SKM-1 (cell line): ENCODE results near the gene MUS81.
"Not testable (repeated sequence)": the region's sequence is repeated elsewhere in the genome, so short reads cannot be mapped to it uniquely, and the experiment has no call there.

Source experiments
- DNase-seq: peaks from one replicate; lab custom pipeline; 2025; ENCODE audit not compliant: unreplicated experiment; lab: John Stamatoyannopoulos, UW

Gene MUS81

GRCh38 chr11:65847746-65848145 lies 12.5 kb upstream of the MUS81 start:
- DNase-seq, result no peak

DNA sequence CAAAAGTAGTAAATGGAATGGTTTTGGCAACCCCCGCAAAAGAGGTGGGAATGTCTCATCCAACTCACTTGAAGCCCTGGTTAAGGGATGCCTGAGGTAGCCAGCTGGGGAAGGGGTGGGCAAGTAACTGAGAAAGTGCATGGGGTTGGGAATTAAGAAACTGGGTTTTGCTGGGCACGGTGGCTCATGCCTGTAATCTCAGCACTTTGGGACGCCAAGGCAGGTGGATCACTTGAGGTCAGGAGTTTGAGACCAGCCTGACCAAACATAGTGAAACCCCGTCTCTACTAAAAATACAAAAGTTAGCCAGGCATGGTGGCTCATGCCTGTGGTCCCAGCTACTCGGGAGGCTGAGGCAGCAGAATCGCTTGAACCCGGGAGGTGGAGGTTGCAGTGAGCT lies 11.5 kb upstream of the MUS81 start:
- DNase-seq, result not testable (repeated sequence)

GRCh38 chr11:65849366-65849765 lies 10.9 kb upstream of the MUS81 start:
- no peak for DNase-seq

- no peak for DNase-seq
Measured at GRCh38 chr11:65849771-65850216, 10.4 kb upstream of the MUS81 start.

DNA sequence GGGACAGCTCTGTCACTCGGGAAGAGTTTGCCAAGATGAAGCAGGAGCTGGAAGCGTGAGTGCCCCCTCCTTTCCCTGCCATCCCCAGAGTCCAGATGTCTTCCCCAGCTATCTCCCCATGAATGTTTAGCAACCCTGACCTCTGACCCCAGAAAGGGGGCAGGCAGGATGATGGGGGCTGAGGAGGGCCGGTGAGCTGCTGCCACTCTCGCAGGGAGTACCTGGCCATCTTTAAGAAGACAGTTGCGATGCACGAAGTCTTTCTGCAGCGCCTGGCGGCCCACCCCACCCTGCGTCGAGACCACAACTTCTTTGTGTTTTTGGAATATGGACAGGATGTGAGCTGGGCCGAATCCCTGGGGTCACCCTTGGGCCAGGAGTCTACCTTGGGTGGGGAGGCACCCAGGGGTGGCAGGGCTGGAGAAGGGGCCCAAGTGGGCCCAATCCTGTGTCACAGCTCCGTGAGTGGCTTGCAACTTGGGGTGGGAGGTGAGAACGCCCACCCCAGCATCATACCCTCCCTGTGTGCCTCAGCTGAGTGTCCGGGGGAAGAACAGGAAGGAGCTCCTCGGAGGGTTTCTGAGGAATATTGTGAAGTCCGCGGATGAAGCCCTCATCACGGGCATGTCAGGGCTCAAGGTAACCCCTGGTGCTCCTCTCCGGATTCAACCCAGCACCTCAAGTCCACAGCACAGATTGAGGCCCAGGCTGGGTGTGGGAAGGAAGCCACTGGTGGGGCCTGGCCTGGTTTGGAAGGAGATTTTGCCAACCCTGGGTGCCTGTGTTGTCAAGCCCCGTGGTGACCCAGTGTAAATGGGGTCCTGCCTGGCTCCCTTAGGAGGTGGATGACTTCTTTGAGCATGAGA lies 9.8 kb upstream of the MUS81 start:
- DNase-seq, result no peak

DNA sequence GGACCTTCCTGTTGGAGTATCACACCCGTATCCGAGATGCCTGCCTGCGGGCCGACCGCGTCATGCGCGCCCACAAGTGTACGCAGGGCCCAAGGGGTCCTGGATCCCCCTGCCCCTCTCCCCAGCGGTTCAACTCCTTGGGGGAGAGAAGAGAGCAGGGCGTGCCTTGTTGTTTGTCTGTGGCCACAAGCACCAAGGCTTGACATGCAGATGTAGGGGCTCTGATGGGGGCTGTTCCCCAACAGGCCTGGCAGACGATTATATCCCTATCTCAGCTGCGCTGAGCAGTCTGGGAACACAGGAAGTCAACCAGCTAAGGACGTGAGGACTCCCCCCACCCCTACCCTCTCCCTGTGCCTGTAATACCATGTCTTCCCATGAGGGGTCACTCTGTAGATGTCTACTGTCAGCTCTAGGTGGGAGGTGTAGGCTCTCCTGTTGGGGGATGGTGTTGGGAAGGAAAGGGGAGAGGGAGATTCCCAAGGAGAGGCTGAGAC lies 9.1 kb upstream of the MUS81 start:
- DNase-seq, result no peak

DNA sequence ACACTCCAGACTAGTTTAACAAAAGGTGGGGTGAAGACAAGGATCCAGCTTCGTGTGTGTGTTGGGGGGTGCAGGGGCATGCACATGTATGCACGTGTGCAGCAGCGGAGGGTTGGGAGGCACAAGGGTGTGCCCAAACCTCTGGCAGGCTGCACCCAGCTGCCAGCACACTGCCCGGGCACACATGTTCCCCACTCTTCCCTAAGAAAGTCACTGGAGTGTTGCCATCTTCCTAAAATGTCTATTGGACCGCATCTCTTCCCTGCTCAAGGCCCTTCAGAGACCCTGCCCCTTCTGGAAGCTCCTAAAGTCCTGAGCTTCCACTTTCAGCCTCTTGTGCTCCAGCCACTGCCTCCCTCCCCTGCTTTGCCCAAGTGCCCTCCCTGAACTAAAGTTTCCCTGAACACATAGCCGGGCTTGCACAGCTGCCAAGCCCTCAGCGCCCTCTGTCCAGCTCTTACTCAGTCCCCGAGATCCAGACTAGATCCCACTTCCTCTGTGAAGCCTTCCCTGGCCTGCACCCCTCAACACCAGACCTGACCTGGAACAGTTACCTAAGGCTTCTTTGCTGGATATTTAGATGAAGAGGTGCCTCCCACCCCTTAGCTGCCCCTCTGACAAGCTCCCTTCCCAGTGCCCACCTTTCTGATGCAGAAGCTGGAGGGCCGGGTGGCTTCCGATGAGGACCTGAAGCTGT lies 8.3 kb upstream of the MUS81 start:
- DNase-seq, result no peak

DNA sequence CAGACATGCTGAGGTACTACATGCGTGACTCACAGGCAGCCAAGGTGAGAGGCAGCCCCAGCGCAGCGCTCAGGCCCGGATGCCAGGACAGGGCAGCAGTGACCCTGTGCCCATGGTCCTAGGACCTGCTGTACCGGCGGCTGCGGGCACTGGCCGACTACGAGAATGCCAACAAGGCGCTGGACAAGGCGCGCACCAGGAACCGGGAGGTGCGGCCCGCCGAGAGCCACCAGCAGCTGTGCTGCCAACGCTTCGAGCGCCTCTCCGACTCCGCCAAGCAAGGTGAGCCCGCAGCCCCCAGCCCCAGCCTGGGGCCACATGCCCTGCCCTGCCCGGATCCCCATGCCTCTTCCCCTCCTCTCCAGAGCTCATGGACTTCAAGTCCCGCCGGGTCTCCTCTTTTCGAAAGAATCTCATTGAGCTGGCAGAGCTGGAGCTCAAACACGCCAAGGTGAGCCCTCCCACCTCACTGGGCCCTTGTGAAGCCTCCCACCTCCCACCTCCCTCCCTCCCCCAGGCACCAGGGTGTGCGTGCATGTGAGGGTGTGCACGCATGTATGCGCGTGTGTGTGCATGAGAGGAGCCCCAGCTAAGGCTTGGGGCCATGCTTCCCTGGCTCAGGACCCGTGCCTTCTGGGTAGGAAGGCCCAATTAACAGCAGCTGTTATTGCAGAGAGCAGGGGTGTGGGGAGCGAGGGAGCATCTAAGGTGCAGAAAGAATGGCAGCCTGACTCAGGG lies 7.6 kb upstream of the MUS81 start:
- no peak for DNase-seq

GRCh38 chr11:65853246-65853979 lies 6.8 kb upstream of the MUS81 start:
- DNase-seq, result no peak

GRCh38 chr11:65854161-65854592 lies 6.1 kb upstream of the MUS81 start:
- no peak for DNase-seq

- DNase-seq, result no peak
Measured at GRCh38 chr11:65854852-65855837, 5.1 kb upstream of the MUS81 start.

DNA sequence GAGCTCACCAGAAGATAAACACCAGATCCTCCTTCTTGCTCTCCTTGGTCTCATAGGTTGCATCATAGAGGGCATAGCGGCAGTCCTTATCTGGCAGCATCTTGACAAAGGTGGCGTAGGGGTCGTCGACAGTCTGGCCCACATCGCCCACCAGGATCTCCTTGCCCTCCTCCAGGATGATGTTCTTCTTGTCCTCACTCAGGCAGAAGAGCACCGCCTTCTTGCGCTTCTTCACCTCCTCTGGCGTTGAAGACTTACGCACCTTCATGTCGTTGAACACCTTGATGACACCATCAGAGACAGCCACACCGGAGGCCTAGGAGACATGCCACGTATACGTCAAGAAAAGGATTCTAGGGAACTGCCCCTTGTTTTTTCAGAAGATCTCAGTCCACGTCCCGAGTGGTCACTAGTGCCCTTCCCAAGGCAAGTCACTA lies 4.3 kb upstream of the MUS81 start:
- DNase-seq, result no peak

- peak; percentile 76 for DNase-seq
Measured at GRCh38 chr11:65856689-65857499, 3.3 kb upstream of the MUS81 start.

GRCh38 chr11:65857500-65857852 lies 2.8 kb upstream of the MUS81 start:
- DNase-seq, result no peak

- peak; percentile 95 for DNase-seq
Measured at GRCh38 chr11:65857853-65858680, 2.2 kb upstream of the MUS81 start, which contains the start of gene CFL1. CFL1 (minus strand) TSS chr11:65858180; CDS start chr11:65858099, 81 bp downstream.

DNA sequence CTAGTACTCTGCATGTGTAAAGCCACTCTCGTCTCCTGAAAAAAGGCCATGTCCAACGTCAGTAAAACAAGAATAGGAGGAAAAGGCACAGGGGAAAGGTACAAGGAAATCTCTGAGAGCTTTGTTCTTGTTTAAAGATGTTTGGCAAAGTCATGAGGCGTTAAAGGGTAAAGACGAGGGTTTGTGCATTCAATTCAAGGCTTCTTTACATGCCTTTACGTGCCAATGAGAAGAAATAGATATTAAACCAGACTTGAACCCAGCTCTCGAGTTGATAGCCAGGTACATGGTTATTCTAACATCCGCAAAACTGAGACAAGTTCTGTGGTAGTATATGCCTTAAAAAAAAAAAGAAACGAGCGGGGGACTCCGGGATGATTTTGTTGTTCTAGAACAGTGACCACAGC lies 1.5 kb upstream of the MUS81 start:
- no peak for DNase-seq

DNA sequence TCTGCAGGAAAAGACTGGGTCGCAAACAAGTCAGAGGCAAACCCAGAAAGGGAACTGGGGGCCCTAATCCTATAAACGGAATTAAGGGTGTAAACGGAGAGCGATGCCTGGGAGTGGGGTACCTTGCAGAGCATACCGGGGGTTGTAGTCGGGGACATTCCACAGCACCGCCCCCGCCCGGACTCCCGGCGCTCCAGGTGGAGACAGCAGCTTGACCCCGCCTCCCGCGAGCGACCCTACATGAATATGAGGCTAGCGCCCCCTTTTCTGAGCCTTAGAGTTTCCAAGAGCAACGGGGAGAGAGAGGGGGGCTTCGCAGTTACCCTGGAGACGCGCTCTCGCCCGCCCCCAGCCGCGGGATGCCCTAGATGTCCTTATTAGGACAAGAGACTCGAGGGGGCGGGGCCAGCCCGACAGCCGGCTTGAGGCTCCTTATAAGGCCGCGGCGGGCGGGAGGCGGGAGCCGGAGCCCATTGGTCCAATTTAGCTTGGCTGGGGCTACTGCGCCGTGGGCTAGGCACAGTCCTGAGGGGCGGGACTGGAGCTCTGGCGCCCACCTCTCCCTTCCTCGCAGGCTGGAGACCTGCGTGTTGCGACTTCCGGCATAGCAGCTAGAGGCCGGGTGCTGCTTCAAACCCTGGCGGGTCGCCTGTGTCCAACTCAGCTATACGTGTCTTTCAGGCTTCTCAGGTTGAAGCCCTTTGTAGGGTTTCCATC lies 980 bp upstream of the MUS81 start:
- peak; percentile 90 for DNase-seq
